Liver (tissue), 9 donors: Measurements from ENCODE around the gene PABPN1L. TPM values are rescaled to one million over a fixed set of nuclear protein-coding genes. Genes with fewer than 3 reads are reported as not detected.

ENCODE experiments used
- DNase-seq: peaks from one replicate; pipeline ENCODE4 v3.0.0-alpha.2; 2017; ENCODE audit warnings: low spot score
- H3K27ac ChIP-seq, 2 donors: one replicate each; pipeline ENCODE4 v1.7.0; 2013; ENCODE audit warnings: inconsistent platforms in 2 of 2, low read length in 2 of 2, control low read depth in 1 of 2, low read depth in 1 of 2, mild to moderate bottlenecking in 1 of 2
- H3K27me3 ChIP-seq, 4 donors: one replicate each; pipeline versions ENCODE4 v1.6.1 to v1.7.0; 2013; ENCODE audit warnings: low read length in 3 of 4, inconsistent platforms in 1 of 4, mild to moderate bottlenecking in 1 of 4, moderate library complexity in 1 of 4; ENCODE audit not compliant: control insufficient read depth in 4 of 4, insufficient read depth in 4 of 4
- H3K36me3 ChIP-seq, 4 donors: one replicate each; pipeline versions ENCODE4 v1.6.1 to v1.7.0; 2013; ENCODE audit warnings: low read length in 3 of 4, mild to moderate bottlenecking in 3 of 4, low read depth in 1 of 4, moderate library complexity in 1 of 4; ENCODE audit not compliant: control insufficient read depth in 4 of 4, insufficient read depth in 3 of 4
- H3K4me1 ChIP-seq, 4 donors: one replicate each; pipeline versions ENCODE4 v1.6.1 to v1.7.0; 2013; ENCODE audit warnings: low read length in 3 of 4, mild to moderate bottlenecking in 3 of 4, moderate library complexity in 1 of 4; ENCODE audit not compliant: control insufficient read depth in 4 of 4, insufficient read depth in 4 of 4
- H3K4me3 ChIP-seq, 3 donors: one replicate each; pipeline versions ENCODE4 v1.6.1 to v1.7.0; 2013; ENCODE audit warnings: low read length in 3 of 3, control low read depth in 1 of 3, low read depth in 1 of 3, mild to moderate bottlenecking in 1 of 3
- H3K9ac ChIP-seq, 2 donors: one replicate each; pipeline ENCODE4 v1.7.0; 2013; ENCODE audit warnings: low read length in 2 of 2, mild to moderate bottlenecking in 2 of 2, moderate library complexity in 2 of 2, control low read depth in 1 of 2, low read depth in 1 of 2
- H3K9me3 ChIP-seq, 4 donors: one replicate each; pipeline versions ENCODE4 v1.6.1 to v1.7.0; 2013; ENCODE audit warnings: low read length in 3 of 4; ENCODE audit not compliant: control insufficient read depth in 4 of 4
- ATF3 ChIP-seq: IDR thresholded peaks from 2 replicates; pipeline ENCODE4 v1.6.1; 2016; ENCODE audit warnings: antibody characterized with exemption
- EGR1 ChIP-seq, 2 donors: IDR thresholded peaks; 2 replicates each; pipeline ENCODE4 v1.6.1; 2016 to 2018; ENCODE audit warnings: antibody characterized with exemption in 2 of 2, low read depth in 2 of 2
- FOXA1 ChIP-seq: IDR thresholded peaks from 2 replicates; pipeline ENCODE4 v1.6.1; 2016; ENCODE audit warnings: antibody characterized with exemption
- FOXA2 ChIP-seq: IDR thresholded peaks from 2 replicates; pipeline ENCODE4 v1.6.1; 2016; ENCODE audit warnings: antibody characterized with exemption
- GABPA ChIP-seq, 2 donors: IDR thresholded peaks in 1 of 2; conservative IDR thresholded peaks in 1 of 2; 2 replicates each; pipeline ENCODE4 v1.6.1; 2016; ENCODE audit warnings: antibody characterized with exemption in 2 of 2, mild to moderate bottlenecking in 1 of 2, moderate library complexity in 1 of 2
- HNF4A ChIP-seq, 2 donors: conservative IDR thresholded peaks; 2 replicates each; pipeline ENCODE4 v1.6.1; 2016; ENCODE audit warnings: antibody characterized with exemption in 2 of 2, mild to moderate bottlenecking in 2 of 2
- HNF4G ChIP-seq: IDR thresholded peaks from 2 replicates; pipeline ENCODE4 v1.6.1; 2016; ENCODE audit warnings: antibody characterized with exemption
- NR2F2 ChIP-seq: IDR thresholded peaks from 2 replicates; pipeline ENCODE4 v1.6.1; 2016; ENCODE audit warnings: antibody characterized with exemption
- RAD21 ChIP-seq, 2 donors: IDR thresholded peaks; 2 replicates each; pipeline ENCODE4 v1.6.1; 2016; ENCODE audit warnings: antibody characterized with exemption in 2 of 2, mild to moderate bottlenecking in 2 of 2
- RXRA ChIP-seq, 2 donors: IDR thresholded peaks; 2 replicates each; pipeline ENCODE4 v1.6.1; 2017 to 2018; ENCODE audit warnings: antibody characterized with exemption in 2 of 2, mild to moderate bottlenecking in 1 of 2
- SP1 ChIP-seq: IDR thresholded peaks from 2 replicates; pipeline ENCODE4 v1.6.1; 2018; ENCODE audit warnings: antibody characterized with exemption, mild to moderate bottlenecking
- TAF1 ChIP-seq: conservative IDR thresholded peaks from 2 replicates; pipeline ENCODE4 v1.6.1; 2016; ENCODE audit warnings: antibody characterized with exemption, mild to moderate bottlenecking
- YY1 ChIP-seq: IDR thresholded peaks from 2 replicates; pipeline ENCODE4 v1.6.1; 2016; ENCODE audit warnings: antibody characterized with exemption, mild to moderate bottlenecking
- WGBS: extraction: QIAGEN DNeasy Blood & Tissue Kit; methylation state at CpG from one replicate; pipeline ENCODE4 v1.1.7; 2013; 5-methylcytosine and 5-hydroxymethylcytosine counted together
- polyA plus RNA-seq, 2 donors: library from polyadenylated mRNA; stranded (reverse) in 1 of 2; unstranded in 1 of 2; fragments of 200-250 nt in 1 of 2; fragments of >200 nt in 1 of 2; fragmentation: Nextera tagmentation in 1 of 2; extraction: Ambion mirVana in 1 of 2; gene quantifications; one replicate each; pipeline versions ENCODE4 v1.2.1 to v1.2.3, GENCODE V29; 2013 to 2015
- total RNA-seq, 2 donors: library from RNA; depleted of rRNA; stranded (reverse); fragments of >200 nt; gene quantifications; one replicate each; pipeline ENCODE4 v1.2.3, GENCODE V29; 2014
- TF ChIP-seq, protein P1 (sequence below): IDR thresholded peaks from 2 replicates; pipeline ENCODE4 v1.6.1; 2016; ENCODE audit warnings: antibody characterized with exemption
- TF ChIP-seq, protein P2 (sequence below): IDR thresholded peaks from 2 replicates; pipeline ENCODE4 v1.6.1; 2016; ENCODE audit warnings: antibody characterized with exemption
- TF ChIP-seq, protein P3 (sequence below): fragments of 150-350 bp; IDR thresholded peaks from 2 replicates; pipeline ENCODE4 v1.5.1; 2017; ENCODE audit warnings: improper control_type of control experiment, low read depth, low read length; ENCODE audit not compliant: missing input control
- TF ChIP-seq, protein P4 (sequence below): IDR thresholded peaks from 2 replicates; pipeline ENCODE4 v1.6.1; 2016; ENCODE audit warnings: antibody characterized with exemption, mild to moderate bottlenecking
- donor health status: healthy.
- donor health status: healthy.
- donor health status: healthy.
- donor health status: healthy.
- donor health status: healthy.

Gene PABPN1L
- total and polyA plus RNA-seq, 4 donors = 0.09 TPM; not detected in 3

- no peak overlapping the region for H3K9ac ChIP-seq
- WGBS = 93% methylated on average over 13 of the region's 13 CpGs
- TF ChIP-seq, protein P1, sequence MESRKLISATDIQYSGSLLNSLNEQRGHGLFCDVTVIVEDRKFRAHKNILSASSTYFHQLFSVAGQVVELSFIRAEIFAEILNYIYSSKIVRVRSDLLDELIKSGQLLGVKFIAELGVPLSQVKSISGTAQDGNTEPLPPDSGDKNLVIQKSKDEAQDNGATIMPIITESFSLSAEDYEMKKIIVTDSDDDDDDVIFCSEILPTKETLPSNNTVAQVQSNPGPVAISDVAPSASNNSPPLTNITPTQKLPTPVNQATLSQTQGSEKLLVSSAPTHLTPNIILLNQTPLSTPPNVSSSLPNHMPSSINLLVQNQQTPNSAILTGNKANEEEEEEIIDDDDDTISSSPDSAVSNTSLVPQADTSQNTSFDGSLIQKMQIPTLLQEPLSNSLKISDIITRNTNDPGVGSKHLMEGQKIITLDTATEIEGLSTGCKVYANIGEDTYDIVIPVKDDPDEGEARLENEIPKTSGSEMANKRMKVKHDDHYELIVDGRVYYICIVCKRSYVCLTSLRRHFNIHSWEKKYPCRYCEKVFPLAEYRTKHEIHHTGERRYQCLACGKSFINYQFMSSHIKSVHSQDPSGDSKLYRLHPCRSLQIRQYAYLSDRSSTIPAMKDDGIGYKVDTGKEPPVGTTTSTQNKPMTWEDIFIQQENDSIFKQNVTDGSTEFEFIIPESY = no peak
- TF ChIP-seq FOXA2 = no peak
- no peak for TF ChIP-seq SP1
- TF ChIP-seq RAD21 (IDR thresholded peaks at IDR 0.05) = no peak
- TF ChIP-seq FOXA1 = no peak
- TF ChIP-seq ATF3 = no peak
- no peak for TF ChIP-seq NR2F2
- H3K27ac ChIP-seq = no peak overlapping the region
- no peak for DNase-seq
- no peaks in the 10 kb centered on the region for H3K27me3 ChIP-seq
- H3K36me3 ChIP-seq = no peaks in the 10 kb centered on the region
- no peaks in the 10 kb centered on the region for H3K9me3 ChIP-seq
- no peak overlapping the region for H3K4me3 ChIP-seq
- no peaks in the 10 kb centered on the region for H3K4me1 ChIP-seq
Measured at GRCh38 chr16:88913870-88914269, 47.4 kb upstream of the PABPN1L start.

DNA sequence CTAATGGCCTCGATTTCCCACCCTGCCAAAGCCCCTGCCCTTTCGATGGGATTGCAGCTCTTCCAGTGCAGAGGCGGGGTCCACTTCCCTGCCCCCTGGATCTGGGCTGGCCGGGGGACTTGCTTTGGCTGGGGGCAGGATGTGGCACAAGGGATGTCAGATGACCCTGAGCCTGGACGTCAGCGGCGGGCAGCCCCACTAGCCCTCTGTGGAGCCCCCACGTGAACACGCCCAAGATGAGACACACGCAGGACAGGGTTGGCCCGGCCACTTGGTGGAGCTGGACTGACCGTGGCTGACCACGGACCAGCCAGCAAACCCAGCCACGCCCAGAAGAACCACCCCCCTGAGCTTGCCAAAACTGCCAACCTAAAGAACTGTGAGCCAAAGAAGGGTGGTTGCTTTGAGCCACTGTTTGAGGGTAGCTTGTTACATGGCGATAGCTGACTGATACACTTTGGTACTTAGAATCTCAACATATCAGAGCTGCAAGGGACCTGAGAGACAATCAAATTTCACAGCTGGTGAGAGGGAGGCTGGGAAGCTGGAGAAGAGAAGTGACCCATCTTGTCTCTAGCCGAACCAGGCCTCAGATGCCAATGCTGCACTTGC is 46.6 kb upstream of the PABPN1L start:
- Histone ChIP-seq H3K9me3 (no peaks in the 10 kb centered on the region), H3K4me3 (no peak overlapping the region), H3K27me3 (no peaks in the 10 kb centered on the region), H3K9ac (no peak overlapping the region), H3K36me3 (no peaks in the 10 kb centered on the region), H3K4me1 (no peaks in the 10 kb centered on the region), H3K27ac (no peak overlapping the region)
- TF ChIP-seq RAD21 (IDR thresholded peaks at IDR 0.05) (no peak), TAF1 (no peak), RXRA (IDR thresholded peaks at IDR 0.05) (no peak), FOXA1 (no peak), ATF3 (no peak), HNF4G (no peak), EGR1 (IDR thresholded peaks at IDR 0.05; ENCODE audit: low read depth in 2 of 2) (no peak), FOXA2 (no peak), YY1 (no peak), GABPA (IDR thresholded peaks at IDR 0.05 in 1 of 2, conservative IDR thresholded peaks at IDR 0.05 in 1 of 2) (no peak), HNF4A (conservative IDR thresholded peaks at IDR 0.05) (no peak), NR2F2 (no peak)
- TF ChIP-seq, protein P2, sequence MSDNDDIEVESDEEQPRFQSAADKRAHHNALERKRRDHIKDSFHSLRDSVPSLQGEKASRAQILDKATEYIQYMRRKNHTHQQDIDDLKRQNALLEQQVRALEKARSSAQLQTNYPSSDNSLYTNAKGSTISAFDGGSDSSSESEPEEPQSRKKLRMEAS = no peak
- TF ChIP-seq, protein P3, sequence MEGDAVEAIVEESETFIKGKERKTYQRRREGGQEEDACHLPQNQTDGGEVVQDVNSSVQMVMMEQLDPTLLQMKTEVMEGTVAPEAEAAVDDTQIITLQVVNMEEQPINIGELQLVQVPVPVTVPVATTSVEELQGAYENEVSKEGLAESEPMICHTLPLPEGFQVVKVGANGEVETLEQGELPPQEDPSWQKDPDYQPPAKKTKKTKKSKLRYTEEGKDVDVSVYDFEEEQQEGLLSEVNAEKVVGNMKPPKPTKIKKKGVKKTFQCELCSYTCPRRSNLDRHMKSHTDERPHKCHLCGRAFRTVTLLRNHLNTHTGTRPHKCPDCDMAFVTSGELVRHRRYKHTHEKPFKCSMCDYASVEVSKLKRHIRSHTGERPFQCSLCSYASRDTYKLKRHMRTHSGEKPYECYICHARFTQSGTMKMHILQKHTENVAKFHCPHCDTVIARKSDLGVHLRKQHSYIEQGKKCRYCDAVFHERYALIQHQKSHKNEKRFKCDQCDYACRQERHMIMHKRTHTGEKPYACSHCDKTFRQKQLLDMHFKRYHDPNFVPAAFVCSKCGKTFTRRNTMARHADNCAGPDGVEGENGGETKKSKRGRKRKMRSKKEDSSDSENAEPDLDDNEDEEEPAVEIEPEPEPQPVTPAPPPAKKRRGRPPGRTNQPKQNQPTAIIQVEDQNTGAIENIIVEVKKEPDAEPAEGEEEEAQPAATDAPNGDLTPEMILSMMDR = no peak
- TF ChIP-seq, protein P1 = no peak
- TF ChIP-seq, protein P4, sequence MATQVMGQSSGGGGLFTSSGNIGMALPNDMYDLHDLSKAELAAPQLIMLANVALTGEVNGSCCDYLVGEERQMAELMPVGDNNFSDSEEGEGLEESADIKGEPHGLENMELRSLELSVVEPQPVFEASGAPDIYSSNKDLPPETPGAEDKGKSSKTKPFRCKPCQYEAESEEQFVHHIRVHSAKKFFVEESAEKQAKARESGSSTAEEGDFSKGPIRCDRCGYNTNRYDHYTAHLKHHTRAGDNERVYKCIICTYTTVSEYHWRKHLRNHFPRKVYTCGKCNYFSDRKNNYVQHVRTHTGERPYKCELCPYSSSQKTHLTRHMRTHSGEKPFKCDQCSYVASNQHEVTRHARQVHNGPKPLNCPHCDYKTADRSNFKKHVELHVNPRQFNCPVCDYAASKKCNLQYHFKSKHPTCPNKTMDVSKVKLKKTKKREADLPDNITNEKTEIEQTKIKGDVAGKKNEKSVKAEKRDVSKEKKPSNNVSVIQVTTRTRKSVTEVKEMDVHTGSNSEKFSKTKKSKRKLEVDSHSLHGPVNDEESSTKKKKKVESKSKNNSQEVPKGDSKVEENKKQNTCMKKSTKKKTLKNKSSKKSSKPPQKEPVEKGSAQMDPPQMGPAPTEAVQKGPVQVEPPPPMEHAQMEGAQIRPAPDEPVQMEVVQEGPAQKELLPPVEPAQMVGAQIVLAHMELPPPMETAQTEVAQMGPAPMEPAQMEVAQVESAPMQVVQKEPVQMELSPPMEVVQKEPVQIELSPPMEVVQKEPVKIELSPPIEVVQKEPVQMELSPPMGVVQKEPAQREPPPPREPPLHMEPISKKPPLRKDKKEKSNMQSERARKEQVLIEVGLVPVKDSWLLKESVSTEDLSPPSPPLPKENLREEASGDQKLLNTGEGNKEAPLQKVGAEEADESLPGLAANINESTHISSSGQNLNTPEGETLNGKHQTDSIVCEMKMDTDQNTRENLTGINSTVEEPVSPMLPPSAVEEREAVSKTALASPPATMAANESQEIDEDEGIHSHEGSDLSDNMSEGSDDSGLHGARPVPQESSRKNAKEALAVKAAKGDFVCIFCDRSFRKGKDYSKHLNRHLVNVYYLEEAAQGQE = no peak
- WGBS = 91% methylated on average over 16 of the region's 16 CpGs
- DNase-seq = no peak
